Fibroblast of pulmonary artery (primary cell): ENCODE measurements around the gene PRPF39.

Experiments used
- DNase-seq: peaks from one replicate; pipeline ENCODE4 v3.0.0-alpha.2; 2010; ENCODE audit warnings: low read depth
- H3K4me3 ChIP-seq: replicated peaks from 2 replicates; pipeline ENCODE4 v1.5.1; 2011; ENCODE audit warnings: low read depth, mild to moderate bottlenecking, control low read depth, low read length, moderate library complexity
- TF ChIP-seq, protein P1 (sequence below): IDR thresholded peaks from 2 replicates; pipeline ENCODE4 v1.5.1; 2011; ENCODE audit warnings: mild to moderate bottlenecking, control low read depth, low read length, inconsistent platforms; ENCODE audit errors: missing control alignments

The PRPF39 gene

DNA sequence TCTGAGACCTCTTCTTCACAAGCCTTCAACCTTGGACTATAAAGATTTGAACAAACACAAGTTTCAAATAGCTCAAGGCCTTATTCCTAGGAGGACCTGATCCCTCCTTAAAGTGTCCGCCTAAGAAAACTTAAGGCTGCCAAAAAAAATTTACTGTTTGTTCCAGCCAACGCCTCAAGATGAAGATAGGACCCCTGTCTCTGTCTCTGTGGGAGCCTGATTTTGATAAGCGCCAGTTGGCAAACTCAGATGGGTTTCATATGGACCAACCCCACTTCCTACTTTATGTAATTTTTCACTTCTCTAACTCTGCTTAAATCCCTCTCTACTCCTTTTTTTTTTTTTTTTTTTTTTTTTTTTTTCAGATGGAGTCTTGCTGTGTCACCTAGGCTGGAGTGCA is 39.4 kb downstream of the PRPF39 start:
- no peak for DNase-seq
- TF ChIP-seq, protein P1, sequence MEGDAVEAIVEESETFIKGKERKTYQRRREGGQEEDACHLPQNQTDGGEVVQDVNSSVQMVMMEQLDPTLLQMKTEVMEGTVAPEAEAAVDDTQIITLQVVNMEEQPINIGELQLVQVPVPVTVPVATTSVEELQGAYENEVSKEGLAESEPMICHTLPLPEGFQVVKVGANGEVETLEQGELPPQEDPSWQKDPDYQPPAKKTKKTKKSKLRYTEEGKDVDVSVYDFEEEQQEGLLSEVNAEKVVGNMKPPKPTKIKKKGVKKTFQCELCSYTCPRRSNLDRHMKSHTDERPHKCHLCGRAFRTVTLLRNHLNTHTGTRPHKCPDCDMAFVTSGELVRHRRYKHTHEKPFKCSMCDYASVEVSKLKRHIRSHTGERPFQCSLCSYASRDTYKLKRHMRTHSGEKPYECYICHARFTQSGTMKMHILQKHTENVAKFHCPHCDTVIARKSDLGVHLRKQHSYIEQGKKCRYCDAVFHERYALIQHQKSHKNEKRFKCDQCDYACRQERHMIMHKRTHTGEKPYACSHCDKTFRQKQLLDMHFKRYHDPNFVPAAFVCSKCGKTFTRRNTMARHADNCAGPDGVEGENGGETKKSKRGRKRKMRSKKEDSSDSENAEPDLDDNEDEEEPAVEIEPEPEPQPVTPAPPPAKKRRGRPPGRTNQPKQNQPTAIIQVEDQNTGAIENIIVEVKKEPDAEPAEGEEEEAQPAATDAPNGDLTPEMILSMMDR = no peak
- H3K4me3 ChIP-seq = no peak overlapping the region

DNA sequence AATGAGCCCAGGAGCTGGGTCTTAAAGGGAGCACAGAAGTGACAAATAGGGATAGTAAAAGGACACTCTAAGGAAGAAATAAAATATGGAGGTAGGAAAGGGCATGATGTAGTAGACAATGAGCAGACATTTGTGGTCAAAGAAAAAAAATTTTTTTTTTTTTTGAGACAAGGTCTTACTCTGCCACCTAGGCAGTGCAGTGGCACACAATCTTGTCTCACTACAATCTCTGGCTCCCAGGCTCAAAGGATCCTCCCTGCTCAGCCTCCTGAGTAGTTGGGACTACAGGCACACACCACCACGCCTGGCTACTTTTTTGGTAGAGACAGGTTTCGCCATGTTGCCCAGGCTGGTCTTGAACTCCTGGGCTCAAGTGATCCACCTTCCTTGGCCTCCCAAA is 41.8 kb downstream of the PRPF39 start:
- no peak overlapping the region for H3K4me3 ChIP-seq
- no peak for DNase-seq
- TF ChIP-seq, protein P1 = no peak

GRCh38 chr14:45128963-45129629 is 45.2 kb downstream of the PRPF39 start:
- TF ChIP-seq, protein P1 = no peak
- no peak overlapping the region for H3K4me3 ChIP-seq
- no peak for DNase-seq

GRCh38 chr14:45133683-45134050 is 49.8 kb downstream of the PRPF39 start:
- TF ChIP-seq, protein P1 = no peak
- H3K4me3 ChIP-seq = peak overlapping the region; percentile 91
- DNase-seq = no peak

- DNase-seq = peak; percentile 99
- peak within 1 kb of the TSS; percentile 91 for H3K4me3 ChIP-seq
- TF ChIP-seq, protein P1 = peak; percentile 19
Observed at GRCh38 chr14:45134051-45134958, 50.4 kb downstream of the PRPF39 start, which contains the start of gene FKBP3. Gene FKBP3 (minus strand): TSS chr14:45134481. CDS start chr14:45134456, 25 bp downstream.

DNA sequence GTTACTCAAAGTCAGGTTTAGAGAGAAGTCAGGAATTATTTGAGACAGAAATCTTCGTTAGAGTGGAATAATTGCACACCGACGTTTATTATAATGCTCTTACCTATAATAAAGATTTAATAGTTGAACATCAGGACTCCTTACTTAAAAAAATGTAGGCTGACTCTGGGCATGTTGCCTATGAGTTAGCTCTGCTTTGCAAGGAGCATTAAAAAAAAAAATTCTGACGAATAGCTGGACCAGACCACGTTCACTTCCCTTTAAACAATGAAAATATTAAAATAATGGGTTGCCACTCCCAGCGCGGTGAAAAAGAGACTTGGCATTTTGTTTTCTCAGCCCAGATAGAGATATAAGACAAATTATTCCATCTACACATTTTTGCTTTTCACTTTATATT is 51.2 kb downstream of the PRPF39 start:
- peak; percentile 41 for DNase-seq
- TF ChIP-seq, protein P1 = no peak
- H3K4me3 ChIP-seq = peak overlapping the region; percentile 91
